PC-3 (cell line): ENCODE data around the gene RAB3C.

Experiments used
- EZH2phosphoT487 ChIP-seq: fragments of 300-600 bp; sonication (generic); IDR thresholded peaks from 2 replicates; pipeline ENCODE4 v1.6.1; 2018; ENCODE audit warnings: mild to moderate bottlenecking, antibody characterized with exemption, low read length, borderline replicate concordance
- TF ChIP-seq, protein P1 (sequence below): fragments of 300-600 bp; sonication (generic); conservative IDR thresholded peaks from 2 replicates; pipeline ENCODE4 v1.5.1; 2017; ENCODE audit warnings: antibody characterized with exemption, low read depth, mild to moderate bottlenecking, low read length

DNA sequence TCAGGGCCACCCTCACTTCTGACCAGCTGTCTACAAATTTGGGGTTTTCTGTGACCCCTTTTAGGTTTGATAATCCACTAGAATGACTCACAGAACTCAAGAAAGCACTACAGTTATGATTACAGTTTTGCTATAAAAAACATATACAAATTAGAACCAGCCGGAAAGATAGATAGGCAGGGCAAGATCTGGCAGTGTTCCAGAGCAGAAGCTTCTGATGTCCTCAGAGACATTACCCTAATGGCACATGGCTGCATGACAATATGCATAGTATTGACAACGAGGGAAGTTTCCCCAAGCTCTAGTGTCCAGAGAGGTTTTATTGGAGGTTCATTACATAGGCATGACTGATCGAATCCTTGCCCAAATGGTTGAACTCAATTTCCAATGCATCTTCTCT, 158.1 kb downstream of the RAB3C start:
- TF ChIP-seq, protein P1, sequence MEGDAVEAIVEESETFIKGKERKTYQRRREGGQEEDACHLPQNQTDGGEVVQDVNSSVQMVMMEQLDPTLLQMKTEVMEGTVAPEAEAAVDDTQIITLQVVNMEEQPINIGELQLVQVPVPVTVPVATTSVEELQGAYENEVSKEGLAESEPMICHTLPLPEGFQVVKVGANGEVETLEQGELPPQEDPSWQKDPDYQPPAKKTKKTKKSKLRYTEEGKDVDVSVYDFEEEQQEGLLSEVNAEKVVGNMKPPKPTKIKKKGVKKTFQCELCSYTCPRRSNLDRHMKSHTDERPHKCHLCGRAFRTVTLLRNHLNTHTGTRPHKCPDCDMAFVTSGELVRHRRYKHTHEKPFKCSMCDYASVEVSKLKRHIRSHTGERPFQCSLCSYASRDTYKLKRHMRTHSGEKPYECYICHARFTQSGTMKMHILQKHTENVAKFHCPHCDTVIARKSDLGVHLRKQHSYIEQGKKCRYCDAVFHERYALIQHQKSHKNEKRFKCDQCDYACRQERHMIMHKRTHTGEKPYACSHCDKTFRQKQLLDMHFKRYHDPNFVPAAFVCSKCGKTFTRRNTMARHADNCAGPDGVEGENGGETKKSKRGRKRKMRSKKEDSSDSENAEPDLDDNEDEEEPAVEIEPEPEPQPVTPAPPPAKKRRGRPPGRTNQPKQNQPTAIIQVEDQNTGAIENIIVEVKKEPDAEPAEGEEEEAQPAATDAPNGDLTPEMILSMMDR = no peak
- no peak for TF ChIP-seq EZH2phosphoT487
